H7 (cell line): ENCODE results near the gene TTLL5. TPM values are rescaled to one million over a fixed set of nuclear protein-coding genes. Genes with fewer than 3 reads are reported as not detected.

Experiments used
- DNase-seq: peaks from one replicate; pipeline ENCODE4 v3.0.0; 2012
- H3K27me3 ChIP-seq: 2 replicates; pipeline ENCODE4 v1.6.0; 2011; ENCODE audit warnings: mild to moderate bottlenecking, low read length; ENCODE audit not compliant: control insufficient read depth, insufficient read depth
- H3K36me3 ChIP-seq: replicated peaks from 2 replicates; pipeline ENCODE4 v1.5.1; 2011; ENCODE audit warnings: low read length; ENCODE audit not compliant: control insufficient read depth, insufficient read depth
- H3K4me3 ChIP-seq: 2 replicates; pipeline ENCODE4 v1.5.1; 2011; ENCODE audit warnings: low read depth, mild to moderate bottlenecking, control low read depth, low read length, moderate library complexity; ENCODE audit not compliant: insufficient read depth
- total RNA-seq: library from RNA; depleted of rRNA; stranded (reverse); fragments of >200 nt; shearing (Covaris generic); gene quantifications from 2 replicates; pipeline ENCODE4 v1.2.3, GENCODE V29; 2014

Gene TTLL5
- total RNA-seq, 1 experiment from 2014 or later: 19.3 TPM

DNA sequence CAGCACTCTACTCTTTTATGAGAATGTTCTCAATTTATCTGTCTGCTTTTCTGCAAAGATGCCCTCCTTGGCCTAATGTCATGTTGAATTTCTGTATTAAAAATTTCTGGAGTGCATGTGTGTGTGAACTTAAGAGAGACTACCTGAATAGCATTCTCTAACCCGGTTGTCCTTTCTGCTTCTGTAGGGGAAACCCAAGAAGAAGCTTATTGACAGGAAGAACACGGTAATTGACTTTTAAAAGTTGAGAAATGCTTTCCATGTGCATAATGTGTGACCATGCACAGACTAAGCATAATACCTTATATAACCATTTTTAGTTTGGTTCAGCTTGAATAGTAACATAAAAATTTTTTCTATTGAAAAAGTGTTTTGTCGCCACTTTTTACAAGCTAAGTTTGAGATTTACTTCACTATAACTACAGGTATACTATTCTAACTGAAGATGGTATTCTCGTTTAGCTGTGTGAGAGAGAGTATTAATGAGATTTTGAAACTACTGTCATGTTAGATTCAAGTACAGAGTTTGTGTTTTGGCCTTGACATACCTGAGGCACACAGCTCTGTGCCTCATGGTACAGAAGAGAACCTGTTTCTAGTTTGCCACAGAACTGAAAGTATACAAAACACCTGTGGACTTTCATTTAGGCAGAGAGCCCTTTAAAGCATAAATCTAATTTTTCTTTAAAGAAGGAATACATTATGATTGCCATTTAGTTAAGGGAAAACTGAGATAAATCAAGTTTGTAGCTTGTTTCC, 96.8 kb downstream of the TTLL5 start:
- no peaks in the 10 kb centered on the region for H3K36me3 ChIP-seq
- H3K4me3 ChIP-seq: no peak overlapping the region
- DNase-seq: no peak
- no peaks in the 10 kb centered on the region for H3K27me3 ChIP-seq

DNA sequence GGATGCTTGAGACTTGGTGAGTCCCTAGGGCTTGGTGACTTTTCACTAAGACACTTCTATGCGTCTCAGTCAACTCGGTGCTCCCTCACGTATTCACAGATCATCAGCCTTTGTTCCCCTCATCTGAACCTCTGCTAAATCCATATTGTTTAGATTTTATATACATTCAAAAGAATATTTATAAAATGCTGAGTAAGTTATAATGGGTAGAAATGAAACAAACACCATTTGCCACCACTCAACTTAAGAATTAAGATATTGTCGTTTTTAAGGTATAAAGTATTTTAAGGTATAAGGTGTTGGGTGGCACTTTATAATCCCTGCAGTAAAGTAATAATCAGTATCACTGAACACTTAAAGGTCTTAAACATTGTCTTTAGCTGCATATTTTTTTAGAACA, 103.0 kb downstream of the TTLL5 start:
- Histone ChIP-seq H3K36me3 (no peaks in the 10 kb centered on the region; the same call in 1 of the 2 replicates), H3K27me3 (no peaks in the 10 kb centered on the region), H3K4me3 (no peak overlapping the region)
- DNase-seq: no peak

DNA sequence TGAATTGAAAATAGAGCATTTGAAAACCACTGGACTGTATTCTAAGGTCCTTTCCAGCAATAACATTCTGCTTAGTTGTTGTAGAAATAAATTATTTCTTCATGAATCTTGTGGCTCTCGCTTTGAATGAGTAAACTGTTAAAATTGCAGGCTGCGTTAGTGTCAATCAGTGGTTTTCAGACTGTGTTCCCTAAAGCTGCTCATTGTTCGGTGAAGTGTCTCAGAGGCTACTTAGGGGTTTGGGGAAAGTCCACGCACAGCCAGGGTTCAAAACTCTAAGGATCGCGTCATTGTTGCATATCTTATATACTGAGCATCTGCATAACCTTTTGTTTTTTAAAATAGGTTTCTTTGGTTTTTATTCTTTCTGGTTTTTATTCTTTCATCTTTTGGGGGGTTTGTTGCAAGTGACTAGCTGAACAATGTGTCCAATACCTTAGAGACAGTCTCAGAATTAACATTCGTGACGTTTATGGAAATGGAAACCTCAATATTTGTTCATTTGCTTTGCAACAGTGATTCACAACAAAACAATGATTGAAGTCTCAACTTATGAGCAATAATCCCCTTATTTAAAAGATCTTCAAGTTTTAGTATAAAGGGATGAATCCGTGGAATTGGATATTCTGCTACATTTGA, 108.1 kb downstream of the TTLL5 start:
- Histone ChIP-seq H3K27me3 (no peaks in the 10 kb centered on the region), H3K36me3 (no peaks in the 10 kb centered on the region; the same call in none of the 2 replicates), H3K4me3 (no peak overlapping the region)
- DNase-seq: no peak

DNA sequence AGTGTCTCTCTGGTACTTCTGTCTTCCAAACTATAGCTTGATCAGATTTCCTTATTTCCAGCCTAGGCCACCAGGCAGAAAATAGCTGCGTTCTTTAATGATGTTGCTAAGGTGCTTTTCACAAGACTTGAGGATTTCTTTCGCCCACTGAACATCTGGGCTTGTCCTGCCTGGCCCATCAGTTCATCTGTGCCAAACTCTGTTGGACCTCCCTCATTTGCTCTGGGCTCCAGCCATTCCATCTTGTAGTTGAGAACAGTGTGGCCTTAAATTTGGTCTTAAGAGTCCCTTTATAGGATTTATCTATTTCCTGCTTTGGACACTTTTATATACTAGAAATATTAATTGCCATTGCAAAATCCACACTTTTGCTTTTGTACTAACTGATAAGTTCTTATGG, 109.6 kb downstream of the TTLL5 start:
- Histone ChIP-seq H3K27me3 (no peaks in the 10 kb centered on the region), H3K36me3 (peaks cover 3% of the 10 kb centered on the region), H3K4me3 (no peak overlapping the region)
- DNase-seq: no peak

DNA sequence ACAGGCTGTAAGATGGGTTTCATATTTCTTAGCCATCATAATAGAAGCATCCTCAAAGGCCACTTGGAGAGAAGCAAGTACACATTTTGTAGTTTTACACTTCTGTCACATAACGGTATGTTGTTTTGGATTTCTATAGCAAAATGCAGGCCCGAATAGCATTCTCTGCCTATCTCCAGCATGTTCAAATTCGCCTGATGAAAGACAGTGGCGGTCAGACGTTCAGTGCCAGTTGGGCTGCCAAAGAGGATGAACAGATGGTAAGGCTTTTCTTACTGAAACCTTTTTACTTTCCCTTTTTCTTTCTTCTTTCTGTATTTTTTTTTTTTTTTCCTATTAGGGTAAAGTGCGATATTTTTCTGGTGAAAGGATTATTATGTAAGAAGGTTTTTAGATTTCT, 110.5 kb downstream of the TTLL5 start:
- Histone ChIP-seq H3K27me3 (no peaks in the 10 kb centered on the region), H3K36me3 (peaks cover 3% of the 10 kb centered on the region), H3K4me3 (no peak overlapping the region)
- no peak for DNase-seq

DNA sequence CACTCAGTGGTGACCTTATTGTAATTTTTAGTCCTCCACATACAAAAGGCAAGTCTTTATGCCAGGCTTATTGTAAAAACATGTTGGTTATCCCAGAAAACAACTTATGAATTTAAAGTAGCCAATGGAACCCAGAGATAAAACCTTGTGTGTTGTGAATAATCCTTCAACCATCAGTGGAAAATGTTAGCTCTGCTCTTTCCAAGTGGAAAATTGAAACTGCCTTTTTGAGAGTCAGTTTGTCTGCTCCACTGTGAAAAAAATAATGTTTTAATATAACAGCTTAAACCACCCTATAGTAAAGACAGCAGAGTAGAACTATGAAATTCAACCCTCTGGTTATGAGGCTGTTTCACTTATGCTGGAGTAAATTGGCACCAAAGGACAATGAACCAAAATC, 112.0 kb downstream of the TTLL5 start:
- H3K36me3 ChIP-seq: peaks cover 4% of the 10 kb centered on the region
- DNase-seq: no peak

DNA sequence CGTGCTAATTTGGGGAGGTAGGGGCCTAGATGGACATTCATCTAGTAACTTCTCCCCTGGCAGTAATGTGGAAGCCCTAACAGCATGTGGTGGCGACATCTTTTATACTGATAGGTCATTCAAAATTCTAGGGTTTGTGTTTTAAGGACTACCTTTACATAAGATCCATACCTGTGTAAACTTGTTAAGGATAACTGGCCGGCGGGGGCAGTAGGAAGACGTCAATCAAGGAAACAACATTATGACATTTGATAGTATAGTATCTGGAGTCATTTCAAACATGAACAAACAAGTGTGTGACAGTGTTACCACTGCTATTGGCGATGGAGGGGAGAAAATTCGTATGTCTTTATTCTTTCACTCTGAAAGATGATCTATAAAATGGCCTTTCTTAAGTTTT, 120.0 kb downstream of the TTLL5 start:
- H3K4me3 ChIP-seq: no peak overlapping the region
- H3K27me3 ChIP-seq: no peaks in the 10 kb centered on the region
- H3K36me3 ChIP-seq: peaks cover 7% of the 10 kb centered on the region
- no peak for DNase-seq

More for the DNA sequence above, 112.0 kb downstream of the TTLL5 start:
- Histone ChIP-seq H3K4me3 (no peak overlapping the region), H3K27me3 (no peaks in the 10 kb centered on the region)

DNA sequence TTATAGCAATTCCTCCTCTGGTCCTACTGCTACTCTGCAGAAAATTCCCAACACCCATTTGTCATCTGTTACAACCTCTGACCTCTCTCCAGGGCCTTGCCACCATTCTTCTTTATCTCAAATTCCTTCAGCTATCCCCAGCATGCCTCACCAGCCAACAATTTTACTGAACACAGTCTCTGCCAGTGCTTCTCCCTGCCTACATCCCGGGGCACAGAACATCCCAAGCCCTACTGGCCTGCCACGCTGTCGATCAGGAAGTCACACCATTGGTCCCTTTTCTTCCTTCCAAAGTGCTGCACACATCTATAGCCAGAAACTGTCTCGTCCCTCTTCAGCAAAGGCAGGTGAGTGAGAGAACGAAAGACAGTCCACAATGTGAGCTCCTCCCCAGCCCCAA, 122.1 kb downstream of the TTLL5 start:
- DNase-seq: no peak
- peaks cover 6% of the 10 kb centered on the region for H3K36me3 ChIP-seq
- H3K27me3 ChIP-seq: no peaks in the 10 kb centered on the region
- no peak overlapping the region for H3K4me3 ChIP-seq

DNA sequence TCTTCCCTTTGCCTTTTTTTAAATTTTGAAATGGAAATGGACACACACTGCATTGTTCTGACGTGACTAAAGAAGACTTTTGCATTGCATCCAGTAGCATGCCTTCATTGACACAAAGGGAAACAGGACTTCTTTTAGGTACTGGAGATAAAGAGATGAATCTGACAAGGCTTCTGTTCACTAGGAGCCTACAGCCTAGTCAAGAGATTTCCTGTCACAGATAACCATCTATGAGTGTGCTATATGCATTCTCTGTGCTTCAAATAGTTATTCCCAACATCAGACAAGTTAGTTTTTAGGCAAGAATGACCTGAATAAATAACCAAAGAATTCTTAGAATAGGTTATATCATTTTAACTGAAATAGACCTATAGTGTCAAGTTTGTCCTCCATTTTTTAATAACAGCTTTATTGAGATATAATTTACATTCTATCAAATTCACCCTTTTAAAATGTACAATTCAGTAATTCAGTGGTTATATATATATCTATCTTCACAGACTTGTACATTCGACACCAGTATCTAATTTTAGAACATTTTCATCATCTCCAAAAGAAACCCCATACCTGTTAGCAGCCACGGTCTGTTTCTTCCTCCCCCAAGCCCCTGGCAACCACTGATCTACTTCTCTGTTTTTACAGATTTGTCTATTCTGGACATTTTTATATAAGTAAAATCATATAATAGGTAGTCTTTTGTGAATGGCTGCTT, 122.7 kb downstream of the TTLL5 start:
- DNase-seq: no peak
- Histone ChIP-seq H3K27me3 (no peaks in the 10 kb centered on the region), H3K4me3 (no peak overlapping the region), H3K36me3 (peaks cover 6% of the 10 kb centered on the region)

DNA sequence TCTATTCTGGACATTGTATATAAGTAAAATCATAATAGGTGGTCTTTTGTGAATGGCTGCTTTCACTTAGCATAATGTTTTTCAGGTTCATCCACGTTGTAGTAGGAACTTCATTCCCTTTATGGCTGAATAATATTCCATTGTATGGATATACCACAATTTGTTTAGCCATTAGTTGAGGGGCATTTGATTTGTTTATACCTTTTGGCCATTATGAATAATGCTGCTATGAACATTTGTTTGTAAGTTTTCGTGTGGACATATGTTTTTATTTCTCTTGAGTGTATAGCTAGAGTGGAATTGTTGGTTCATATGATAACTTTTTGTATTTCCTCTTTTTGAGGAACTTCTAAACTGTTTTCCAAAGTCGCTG, 123.3 kb downstream of the TTLL5 start:
- Histone ChIP-seq H3K4me3 (no peak overlapping the region), H3K27me3 (no peaks in the 10 kb centered on the region), H3K36me3 (peaks cover 6% of the 10 kb centered on the region)
- no peak for DNase-seq

DNA sequence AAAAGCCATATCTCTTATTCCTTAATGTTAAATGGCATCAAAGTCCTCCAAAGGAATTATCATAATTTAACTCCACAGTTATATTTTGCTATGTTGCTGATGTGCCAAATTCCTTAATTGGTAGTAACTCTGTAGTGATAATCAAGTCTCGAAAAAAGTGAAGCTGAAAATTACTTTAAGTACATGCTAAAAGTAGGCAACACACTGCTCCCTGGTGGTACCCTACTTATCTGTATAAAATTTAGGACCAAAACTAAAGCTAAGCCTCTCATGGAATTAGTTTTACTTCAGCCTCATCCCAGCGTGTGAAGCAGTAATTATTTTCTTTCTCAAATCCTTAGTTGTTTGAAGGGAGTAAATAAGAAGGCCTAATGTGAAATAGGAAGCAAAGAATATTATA, 132.8 kb downstream of the TTLL5 start:
- no peak for DNase-seq
- Histone ChIP-seq H3K36me3 (no peaks in the 10 kb centered on the region), H3K27me3 (no peaks in the 10 kb centered on the region), H3K4me3 (no peak overlapping the region)

DNA sequence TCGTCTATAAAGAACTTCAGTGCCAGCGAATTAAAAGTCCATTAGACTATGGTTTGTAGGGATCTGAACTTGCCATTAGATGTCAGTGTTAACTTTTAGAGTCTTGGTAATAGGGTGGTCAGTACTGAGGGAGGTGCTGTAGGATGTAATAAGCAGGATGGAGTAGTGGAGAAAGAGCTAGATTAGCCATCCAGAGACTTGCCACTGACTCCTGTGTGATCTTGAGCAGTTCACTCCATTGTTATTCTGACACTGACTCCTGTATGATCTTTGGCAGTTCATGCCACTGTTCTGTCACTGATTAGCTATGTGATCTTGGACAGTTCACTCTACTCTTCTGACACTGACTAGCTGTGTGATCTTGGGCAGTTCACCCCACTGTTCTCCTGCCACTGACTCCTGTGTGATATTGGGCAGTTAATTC, 133.6 kb downstream of the TTLL5 start:
- peak; percentile 11 for DNase-seq
- no peaks in the 10 kb centered on the region for H3K27me3 ChIP-seq
- H3K36me3 ChIP-seq: no peaks in the 10 kb centered on the region
- H3K4me3 ChIP-seq: no peak overlapping the region

DNA sequence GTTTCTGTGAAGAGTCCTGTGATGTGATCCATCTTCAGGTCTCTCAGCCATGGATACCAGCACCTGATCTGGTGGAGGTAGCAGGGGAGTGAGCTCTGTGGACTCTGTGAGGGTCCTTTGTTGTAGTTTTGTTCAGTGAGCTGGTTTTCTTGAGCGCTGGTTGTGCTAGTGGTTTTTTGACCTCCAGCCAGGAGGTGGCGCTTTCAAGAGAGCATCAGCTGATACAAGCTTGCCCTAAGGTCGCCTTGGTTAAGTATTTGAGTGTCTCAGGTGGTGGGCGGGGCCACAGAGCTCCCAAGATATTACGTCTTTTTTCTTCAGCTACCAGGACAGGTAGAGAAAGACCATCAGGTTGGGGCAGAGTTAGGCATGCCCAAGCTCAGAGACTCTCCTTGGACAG, 139.7 kb downstream of the TTLL5 start:
- Histone ChIP-seq H3K27me3 (no peaks in the 10 kb centered on the region), H3K4me3 (peak overlapping the region; percentile 5; the same call in 1 of the 2 replicates), H3K36me3 (no peaks in the 10 kb centered on the region)
- DNase-seq: no peak

DNA sequence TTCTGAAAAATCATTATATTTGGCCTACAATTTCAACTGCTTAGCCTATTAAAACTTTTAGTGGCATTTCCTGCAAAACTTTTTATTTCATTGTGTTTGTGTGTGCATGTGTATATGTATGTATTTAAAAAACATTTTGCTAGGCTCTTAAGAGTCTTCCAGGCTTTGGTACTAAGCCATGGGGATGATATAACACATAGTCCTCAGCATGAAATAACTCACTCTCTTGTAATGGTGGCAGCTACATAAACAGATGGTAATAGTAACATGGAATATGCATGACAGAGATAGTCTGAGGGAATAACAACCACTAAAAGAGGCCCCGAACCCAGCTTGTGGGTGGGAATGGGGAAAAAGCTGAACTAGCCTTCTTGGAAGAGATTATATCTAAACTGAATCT, 141.4 kb downstream of the TTLL5 start:
- Histone ChIP-seq H3K4me3 (no peak overlapping the region), H3K27me3 (no peaks in the 10 kb centered on the region), H3K36me3 (no peaks in the 10 kb centered on the region)
- no peak for DNase-seq

DNA sequence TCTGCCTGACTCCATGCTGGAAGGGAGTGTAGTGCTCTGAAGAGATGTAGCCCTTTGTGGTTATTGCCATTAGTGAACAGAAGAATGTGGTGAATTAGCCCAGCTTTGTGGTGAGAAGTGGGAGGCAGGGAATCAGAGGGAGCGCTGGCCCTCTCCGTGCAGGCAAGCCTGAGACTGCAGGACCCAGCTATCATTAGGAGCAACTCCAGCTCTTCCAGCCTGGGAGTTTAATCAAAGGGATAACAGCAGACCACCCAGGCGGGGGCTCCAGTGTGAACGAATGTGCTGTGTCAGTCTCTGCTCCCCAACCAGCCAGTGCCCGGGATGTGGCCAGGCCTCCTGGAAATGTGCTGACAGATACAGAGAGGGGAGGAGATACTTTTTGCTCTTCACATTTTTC, 142.7 kb downstream of the TTLL5 start:
- Histone ChIP-seq H3K27me3 (no peaks in the 10 kb centered on the region), H3K4me3 (no peak overlapping the region), H3K36me3 (no peaks in the 10 kb centered on the region)
- no peak for DNase-seq
